ENCODE results near the gene CDV3.

The CDV3 gene

DNA sequence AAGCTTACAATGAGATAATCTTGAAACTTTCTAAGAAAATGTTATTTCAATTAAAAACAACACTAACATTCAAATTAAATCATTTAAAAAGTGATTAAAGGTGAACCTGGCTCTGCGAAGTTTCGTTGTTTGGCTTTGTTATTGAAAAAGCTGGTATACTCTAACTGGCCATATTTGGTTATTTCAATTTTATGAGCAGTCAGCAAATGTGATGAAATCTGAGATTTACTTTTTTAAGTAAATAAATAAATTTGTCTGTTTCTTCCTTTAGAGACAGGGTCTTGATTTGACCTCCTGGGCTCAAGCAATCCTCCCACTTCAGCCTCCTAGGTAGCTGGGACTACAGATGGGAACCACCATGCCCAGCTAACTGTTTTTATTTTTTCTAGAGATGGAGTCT, 38.0 kb downstream of the CDV3 start:
- DNase-seq (ENCODE audit: low read depth, low spot score), result no peak
- ChIA-PET CTCF (no interaction called here), POLR2A (no interaction called here)
- no peak overlapping the region for H3K4me3 ChIP-seq (ENCODE audit: low read depth, low read length)
- TF ChIP-seq, protein P1, sequence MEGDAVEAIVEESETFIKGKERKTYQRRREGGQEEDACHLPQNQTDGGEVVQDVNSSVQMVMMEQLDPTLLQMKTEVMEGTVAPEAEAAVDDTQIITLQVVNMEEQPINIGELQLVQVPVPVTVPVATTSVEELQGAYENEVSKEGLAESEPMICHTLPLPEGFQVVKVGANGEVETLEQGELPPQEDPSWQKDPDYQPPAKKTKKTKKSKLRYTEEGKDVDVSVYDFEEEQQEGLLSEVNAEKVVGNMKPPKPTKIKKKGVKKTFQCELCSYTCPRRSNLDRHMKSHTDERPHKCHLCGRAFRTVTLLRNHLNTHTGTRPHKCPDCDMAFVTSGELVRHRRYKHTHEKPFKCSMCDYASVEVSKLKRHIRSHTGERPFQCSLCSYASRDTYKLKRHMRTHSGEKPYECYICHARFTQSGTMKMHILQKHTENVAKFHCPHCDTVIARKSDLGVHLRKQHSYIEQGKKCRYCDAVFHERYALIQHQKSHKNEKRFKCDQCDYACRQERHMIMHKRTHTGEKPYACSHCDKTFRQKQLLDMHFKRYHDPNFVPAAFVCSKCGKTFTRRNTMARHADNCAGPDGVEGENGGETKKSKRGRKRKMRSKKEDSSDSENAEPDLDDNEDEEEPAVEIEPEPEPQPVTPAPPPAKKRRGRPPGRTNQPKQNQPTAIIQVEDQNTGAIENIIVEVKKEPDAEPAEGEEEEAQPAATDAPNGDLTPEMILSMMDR (IDR thresholded peaks at IDR 0.05; ENCODE audit: insufficient read depth, low read length, missing control alignments), result no peak

DNA sequence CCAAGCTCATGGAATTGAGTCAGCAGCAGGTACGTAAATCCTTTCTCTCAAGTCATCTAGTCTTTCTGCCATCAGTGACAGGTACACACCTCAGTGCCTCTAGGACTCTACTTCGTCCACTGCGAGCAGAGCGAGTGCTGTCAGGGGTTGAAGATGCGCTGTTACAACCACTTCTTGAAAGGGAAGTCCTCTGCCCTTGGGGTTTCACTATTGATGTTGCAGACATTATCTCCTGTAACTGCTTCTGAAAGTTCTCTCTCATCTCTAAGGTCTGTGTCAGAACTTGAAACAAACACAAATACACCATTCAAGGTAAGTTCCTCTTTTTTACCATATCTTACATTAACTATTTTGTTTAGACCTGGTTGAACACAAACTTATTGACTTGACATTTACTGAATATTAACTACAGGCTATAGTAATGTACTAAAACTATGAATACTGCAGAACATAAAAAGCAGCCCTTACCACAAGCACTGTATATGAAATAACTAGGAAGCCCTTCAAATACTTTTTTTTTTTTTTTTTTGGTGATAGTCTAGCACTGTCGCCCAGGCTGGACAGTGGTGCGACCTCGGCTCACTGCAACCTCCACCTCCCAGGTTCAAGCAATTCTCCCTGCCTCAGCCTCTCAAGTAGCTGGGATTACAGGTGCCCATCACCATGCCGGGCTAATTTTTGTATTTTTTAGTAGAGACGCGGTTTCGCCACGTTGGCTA, 46.7 kb downstream of the CDV3 start:
- TF ChIP-seq, protein P1 (IDR thresholded peaks at IDR 0.05; ENCODE audit: insufficient read depth, low read length, missing control alignments), result no peak
- ChIA-PET POLR2A (no interaction called here), CTCF (interaction anchor here (0.6 to 0.7 kb wide), 3 partner anchors 73 to 422 kb away, joined by 3 read pairs; no protein-coding TSS in a partner anchor)
- H3K4me3 ChIP-seq (ENCODE audit: low read depth, low read length), result no peak overlapping the region
- DNase-seq (ENCODE audit: low read depth, low spot score), result no peak

DNA sequence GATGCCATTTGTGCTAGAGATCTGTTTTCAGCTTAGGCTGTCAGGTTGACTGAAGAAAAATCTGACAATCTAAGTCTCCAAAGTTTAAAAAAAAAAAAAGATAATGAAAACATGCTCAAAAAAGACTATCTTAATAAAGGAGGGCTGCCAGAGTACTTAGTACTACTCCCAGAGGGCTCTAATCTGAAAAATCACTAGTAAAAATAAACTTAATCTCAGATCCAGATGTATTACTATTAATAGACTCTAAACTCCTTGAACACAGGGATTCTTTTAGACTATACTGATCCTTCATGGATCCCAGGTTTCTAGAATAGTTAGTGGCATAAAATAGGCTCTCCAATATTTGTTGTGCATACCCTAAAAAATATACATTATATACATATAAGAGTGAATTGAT, 54.3 kb downstream of the CDV3 start:
- no peak for DNase-seq (ENCODE audit: low read depth, low spot score)
- TF ChIP-seq, protein P1 (IDR thresholded peaks at IDR 0.05; ENCODE audit: insufficient read depth, low read length, missing control alignments), result no peak
- POLR2A ChIA-PET, result no interaction called here
- no peak overlapping the region for H3K4me3 ChIP-seq (ENCODE audit: low read depth, low read length)
- CTCF ChIA-PET, result no interaction called here

DNA sequence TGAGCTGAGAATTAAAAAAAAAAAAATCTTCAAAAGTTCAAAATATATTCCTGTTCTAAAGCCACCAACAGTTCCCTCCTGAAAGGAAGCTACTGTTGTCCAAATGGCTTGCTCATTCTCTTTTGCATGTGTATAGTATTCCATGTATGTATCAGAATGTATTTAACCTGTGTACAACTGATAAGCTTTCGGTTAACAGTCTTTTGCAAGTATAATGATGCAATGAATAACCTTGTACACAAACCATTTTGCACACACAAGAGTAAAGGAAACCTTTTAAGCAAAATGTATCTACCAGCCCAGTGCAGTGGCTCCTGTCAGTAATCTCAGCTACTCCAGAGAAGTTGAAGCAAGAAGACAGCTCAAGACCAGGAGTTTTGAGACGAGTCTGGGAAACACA, 55.7 kb downstream of the CDV3 start:
- no peak overlapping the region for H3K4me3 ChIP-seq (ENCODE audit: low read depth, low read length)
- POLR2A ChIA-PET, result no interaction called here
- no peak for DNase-seq (ENCODE audit: low read depth, low spot score)
- TF ChIP-seq, protein P1 (IDR thresholded peaks at IDR 0.05; ENCODE audit: insufficient read depth, low read length, missing control alignments), result no peak
- CTCF ChIA-PET, result no interaction called here

DNA sequence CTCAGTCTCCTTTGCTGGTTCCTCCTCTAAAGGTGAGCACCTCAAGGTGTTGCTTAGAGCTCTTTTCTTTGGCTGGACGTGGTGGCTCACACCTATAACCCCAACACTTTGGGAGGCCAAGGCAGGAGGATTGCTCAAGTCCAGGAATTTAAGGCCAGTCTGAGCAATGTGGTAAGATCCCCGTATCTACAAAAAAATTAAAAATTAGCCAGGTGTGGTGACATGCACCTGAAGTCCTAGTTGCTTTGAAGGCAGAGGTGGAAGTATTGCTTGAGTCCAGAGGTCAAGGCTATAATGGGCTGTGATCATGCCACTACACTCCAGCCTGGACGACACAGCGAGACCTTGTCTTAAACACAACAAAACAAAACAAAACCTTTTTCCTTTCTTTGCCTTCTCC, 60.0 kb downstream of the CDV3 start:
- POLR2A ChIA-PET, result interaction anchor here (0.7 kb wide), 1 partner anchor 18 kb away, joined by 3 read pairs; no protein-coding TSS in a partner anchor
- DNase-seq (ENCODE audit: low read depth, low spot score), result no peak
- TF ChIP-seq, protein P1 (IDR thresholded peaks at IDR 0.05; ENCODE audit: insufficient read depth, low read length, missing control alignments), result no peak
- CTCF ChIA-PET, result interaction anchor here (0.5 kb wide), 1 partner anchor 170 kb away, joined by 3 read pairs; no protein-coding TSS in a partner anchor
- no peak overlapping the region for H3K4me3 ChIP-seq (ENCODE audit: low read depth, low read length)

Data from AG04449 (cell line).